HuH-7.5 (cell line): ENCODE results near the gene CNN3.

Experiments
- DNase-seq: peaks from one replicate; pipeline ENCODE4 v3.0.0; 2011; ENCODE audit warnings: low spot score

Gene CNN3

DNA sequence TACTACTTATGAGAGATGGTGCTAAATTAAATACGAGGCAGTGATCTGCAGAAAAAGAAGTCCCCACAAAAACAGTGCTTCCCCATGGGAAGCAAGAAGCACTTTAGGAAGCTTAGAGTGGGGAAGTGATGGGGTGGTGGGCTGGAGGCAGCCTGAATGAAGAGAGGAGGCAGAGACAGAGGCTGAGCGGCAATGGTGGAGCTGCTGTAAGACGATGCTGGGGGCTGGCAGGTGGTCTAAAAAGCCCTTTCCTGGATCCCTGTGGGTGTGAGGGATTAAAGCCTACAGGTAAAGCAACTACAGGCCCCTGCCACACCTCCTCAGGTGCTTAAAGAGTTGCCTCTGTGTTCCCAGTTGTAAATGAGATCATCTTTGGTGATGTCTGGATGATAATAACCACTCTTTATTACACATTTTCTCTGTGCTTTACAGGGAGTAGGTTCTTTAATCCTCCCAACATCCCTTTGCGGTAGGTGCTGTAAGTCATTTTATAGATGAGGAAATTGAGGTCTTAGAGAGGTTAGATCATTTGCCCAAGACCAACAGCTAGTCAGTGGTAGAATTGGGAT lies 39.2 kb downstream of the CNN3 start:
- no peak for DNase-seq

DNA sequence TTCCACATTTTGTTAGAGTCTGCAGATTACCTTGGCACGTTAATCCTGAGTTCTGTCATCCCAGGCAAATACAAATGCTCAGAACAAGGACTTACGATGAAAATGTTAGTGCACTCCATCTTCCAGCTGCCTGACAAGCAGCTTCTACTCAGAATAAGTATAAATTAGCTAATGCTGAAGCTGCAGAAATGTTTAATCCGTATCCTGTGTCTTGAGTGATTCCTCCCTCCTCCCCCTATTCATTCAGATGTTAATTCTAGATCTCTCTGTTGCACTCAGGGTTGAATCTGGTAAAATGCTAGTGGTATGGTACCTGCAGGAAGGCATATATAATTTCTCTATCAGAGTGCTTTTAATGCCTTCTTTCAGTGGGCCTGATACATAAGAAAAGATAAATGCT lies 39.8 kb downstream of the CNN3 start:
- DNase-seq, result no peak

DNA sequence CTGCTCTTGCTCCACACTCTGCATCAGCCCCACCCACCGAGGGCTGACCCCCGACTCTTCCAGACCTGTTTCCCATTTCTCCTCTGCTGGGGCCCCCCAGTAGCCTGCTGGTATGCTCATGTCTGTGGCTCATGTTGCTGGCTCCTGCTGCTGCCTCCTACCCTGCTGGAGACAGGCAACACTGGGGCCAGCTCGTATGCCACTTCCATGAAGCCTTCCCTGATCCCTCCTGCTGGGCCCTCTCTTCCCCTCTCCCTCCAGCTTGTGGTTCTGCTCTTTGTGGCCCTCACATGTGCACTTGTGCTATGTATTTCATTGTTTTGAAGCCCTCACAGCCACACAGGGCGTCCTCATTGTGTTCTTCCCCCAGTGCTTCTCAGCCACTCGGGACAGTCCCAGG lies 40.5 kb downstream of the CNN3 start:
- no peak for DNase-seq

DNA sequence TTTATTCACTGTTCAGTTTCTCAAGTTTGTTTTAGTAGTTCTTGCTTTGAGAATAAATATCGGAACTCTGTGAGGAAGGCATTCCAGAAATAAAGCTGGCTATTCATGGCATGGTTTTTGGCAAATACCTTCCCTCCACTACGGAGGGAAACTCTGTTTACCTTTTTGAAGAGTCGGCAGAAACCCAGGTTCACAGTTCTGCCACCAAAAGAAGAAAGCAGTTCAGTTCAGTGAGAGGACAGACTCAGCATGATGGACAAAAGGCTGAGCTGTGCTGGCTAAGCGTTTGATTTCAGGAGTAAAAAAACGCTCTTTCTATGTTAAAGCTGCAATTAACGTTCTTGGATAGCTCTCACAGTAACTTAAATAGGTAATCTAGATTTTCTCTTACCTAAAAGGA lies 42.4 kb downstream of the CNN3 start:
- no peak for DNase-seq

DNA sequence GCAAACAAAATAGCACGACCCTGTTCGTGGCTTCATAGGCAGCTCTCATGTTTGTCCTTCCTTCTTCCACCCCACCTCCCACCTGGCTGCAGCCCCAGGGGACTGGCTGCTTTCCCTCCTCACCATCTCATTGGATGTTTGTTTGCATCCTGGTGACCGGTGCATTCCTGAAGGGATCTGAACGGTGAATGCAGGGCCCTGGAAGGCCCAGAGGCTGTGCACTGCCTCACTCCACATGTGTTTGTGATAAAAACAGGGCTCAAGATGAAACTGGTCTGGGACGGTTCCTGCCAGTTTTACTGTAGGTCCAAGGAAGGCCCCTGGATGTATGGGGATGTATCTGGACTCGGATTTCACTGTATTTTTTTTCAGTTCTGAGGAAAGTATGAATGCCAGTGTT lies 42.8 kb downstream of the CNN3 start:
- no peak for DNase-seq

DNA sequence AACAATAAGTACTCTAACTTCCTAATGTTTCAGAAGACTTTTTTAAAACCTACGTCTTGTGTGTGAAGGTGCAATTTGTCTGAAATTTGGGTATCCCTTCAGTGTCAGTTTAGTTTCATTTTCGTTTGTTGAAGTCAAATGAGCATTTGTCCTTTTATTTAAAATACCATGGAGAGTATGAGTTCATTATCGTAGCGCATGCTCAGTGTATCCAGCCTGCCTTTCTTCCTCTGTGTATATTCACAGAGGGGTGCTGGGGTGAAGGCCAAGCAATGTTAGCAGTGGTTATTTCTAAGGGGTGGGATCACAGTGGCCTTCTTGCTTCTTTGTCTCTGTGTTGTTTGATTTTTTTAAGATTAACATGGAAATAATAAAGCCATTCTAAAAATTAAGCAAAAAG lies 43.2 kb downstream of the CNN3 start:
- no peak for DNase-seq

DNA sequence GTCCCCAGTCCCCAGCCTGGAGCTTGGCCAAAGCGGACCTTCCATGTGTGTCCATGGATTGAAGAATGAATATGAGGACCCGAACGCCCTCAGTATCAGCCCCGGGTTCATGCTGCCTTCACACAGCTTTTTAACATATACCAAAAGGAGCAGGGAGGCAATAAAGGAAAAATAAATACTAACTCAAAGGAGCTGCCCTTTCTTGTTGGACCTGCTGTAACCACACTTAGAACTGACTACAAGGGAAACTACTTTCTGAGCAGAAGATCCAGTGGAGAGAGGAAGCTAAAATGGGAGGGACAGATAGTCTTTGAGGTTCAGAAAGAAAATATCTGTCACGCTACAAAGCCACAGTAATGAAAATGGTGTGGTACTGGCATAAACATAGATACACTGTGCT lies 48.6 kb downstream of the CNN3 start:
- DNase-seq, result no peak

DNA sequence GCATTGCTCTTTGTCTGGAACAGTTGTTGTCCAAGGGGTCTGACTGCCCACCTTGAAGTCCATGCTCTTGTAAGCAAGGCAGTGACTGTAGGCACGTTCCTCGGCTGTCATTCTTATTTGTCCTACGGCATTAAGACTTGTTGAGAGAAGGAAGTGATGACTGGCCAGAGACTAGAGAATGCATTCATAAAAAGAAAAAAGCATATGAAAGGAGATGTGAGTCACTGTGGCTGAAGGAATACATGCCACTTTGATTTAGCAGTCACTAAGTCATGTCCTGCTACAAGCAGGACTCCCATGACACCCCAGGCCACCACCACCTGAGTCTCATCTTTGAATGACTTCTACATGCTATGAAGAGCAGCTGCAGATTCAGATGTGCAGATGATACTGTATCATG lies 50.5 kb downstream of the CNN3 start:
- no peak for DNase-seq

DNA sequence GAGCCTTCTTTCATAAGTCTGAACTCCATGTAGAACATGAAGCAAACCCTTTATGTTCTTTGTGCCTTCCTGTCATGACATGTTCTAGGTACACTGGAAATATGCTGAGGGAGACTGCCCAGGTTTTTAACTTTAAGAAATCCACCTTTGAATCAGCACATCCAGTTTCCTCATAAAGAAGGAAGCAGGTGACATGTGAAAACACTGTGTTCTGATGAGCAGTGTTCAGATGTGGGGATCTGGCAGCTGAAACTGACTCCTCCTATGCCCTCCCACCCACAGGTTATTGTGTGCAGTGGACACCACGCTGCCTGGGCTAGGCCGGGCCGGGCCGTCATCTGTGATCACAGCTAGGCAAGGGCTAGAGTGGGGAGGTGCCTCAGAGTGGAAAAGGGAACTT lies 51.1 kb downstream of the CNN3 start:
- DNase-seq, result no peak

DNA sequence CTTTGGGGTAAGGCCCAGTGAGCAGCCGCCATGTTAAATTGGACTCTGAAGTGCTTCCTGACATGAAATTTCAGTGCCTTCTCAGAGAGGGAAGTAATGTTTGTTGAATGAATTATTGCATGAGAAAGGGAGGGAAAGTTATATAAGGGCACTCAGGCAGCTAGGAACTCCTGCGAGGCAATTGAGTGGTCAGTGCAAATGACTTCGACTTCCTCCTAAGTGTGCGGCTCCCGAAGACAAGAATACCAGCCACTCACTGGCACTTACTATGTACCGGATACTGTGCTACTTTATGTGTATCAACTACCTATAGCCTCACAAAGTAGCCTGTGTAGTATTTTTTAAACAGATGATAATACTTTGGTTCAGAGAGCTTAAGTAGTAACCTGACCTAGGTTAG lies 52.5 kb downstream of the CNN3 start:
- no peak for DNase-seq

DNA sequence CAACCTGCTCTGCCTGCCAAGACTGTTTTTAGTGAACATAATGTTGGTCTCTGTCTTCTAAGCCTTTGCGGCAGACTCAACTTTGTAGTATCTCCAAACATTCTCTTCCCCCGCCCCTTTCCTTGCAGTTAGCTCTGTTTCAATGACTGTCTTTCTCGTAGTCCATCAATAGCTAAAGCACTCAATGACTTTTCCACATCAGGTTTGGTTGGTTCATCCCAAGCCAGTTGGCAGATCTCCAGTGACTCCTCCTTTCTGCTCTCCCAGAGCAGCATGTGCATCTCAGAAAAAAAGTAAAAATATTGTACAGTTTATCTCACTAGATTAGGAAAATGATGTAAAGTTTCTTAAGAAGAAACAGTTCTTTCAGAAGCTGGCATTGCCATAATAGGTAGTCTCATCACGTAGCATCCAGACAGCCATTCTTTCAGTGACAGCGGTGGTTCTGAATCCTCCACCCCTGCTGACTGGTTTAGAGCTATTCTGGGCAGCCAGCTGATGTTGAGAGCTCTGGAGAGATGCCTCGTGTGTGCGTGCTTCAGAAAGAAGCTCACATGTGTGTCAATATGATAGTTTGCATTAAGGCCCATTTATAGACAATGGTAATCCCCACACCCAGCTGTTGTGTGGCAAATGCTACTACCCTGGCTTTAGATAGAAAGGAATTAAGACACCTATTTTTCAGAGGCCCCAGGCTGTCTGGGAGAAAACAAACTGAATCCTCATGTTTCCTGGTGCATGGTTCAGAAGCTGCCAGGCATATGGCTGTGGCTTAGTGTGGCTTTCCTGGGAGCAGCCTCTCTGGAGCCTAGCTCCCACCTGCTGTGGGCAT lies 53.2 kb downstream of the CNN3 start:
- no peak for DNase-seq

DNA sequence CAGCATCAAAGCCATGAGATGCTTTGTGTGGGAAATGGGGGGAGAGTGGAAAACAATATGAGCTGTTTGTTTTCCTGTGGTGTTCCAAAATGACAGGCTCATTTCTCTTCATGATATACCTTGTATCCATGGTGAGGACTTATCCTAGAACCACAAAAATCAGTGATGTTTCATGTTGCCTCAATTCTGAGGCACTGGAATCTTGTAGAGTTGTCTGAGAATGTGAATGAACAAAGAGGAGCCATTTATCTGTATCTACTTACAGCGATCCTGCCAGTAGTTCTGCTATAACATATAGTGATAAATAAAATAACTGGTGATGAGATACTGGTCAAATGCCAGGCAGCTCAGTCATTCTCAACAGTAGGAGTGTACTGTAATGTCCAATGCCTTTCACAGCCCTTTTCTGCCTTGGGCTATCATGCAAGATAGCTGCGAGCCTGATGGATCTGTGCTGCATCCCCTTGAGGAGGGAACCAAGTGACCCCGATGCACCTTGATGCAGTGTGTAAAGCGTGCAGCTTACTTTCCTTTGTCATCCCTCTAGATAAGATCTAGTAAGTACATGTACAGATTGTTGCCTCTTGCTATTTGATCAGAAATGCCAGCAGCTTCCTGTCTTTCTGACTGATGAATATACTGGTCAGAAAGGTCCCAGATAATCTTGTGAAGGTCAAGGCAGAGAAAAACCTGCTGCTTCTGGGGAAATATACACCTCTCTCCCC lies 54.0 kb downstream of the CNN3 start:
- no peak for DNase-seq

DNA sequence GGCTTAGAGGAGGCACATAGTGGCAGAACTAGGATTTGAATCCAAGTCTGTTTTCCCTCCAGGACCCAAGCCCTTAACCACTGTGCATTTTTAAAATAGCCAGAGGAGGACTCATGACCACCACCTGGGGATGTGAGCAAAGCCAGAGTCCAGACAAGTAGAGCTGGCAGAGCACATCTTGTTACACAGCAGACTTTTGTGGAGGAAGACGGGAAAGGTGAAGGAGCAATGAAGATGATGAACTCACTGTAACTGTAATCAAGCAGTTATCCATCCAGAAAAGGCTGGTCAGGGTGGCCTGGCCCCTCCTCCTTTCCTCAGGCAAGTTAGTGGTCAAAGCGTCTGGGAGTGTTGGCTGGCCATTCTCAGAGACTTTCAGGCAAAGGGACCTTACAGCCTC lies 55.9 kb downstream of the CNN3 start:
- no peak for DNase-seq

DNA sequence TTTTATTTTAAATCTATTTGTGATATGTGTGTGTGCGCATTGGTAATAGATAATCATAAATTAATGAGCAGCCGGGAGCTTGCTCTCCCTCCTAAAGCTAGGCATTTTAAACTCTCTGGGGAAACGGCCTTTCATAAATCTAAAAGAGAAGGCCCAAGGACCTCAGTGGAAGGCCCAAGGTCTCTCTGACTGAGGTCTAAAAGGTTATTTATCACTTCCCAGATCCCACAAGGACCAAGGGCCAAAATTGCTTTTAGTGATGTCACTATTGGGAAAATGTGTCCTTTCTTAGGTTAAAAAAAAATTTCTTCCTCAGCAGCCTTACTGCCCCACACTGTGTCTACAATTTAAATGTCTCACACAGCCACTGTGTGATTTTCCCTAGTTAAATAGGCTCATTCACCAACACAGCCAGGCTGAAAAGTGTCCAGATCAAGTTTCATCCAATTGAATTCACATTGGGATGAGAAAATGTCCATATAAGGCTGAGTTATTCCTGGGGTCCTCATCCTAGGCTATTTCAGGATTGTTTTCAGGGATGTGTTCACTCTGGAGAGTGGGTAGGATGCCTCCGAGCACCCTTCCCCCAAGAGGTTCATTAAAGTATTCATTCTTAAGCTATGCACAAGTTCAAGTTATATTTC lies 60.6 kb downstream of the CNN3 start:
- no peak for DNase-seq

DNA sequence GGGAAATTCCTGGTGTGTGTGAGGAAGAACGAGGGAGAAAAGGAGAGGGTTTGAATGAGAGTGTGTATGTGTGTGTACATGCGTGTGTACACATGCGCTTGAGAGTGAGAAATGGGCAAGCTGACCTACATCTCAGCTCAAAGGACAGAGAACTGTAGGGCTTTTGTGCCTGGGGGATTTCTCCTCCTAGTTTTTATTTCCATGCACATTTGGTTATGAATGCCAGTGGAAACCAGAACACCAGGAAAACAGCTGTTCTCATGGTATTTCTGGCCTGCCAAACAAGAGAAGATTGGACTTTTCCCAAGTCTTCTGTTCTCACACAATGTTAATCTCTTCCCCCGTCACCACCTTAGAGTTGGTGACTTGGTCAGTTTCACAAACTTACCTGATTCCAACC lies 61.5 kb downstream of the CNN3 start:
- DNase-seq, result no peak

DNA sequence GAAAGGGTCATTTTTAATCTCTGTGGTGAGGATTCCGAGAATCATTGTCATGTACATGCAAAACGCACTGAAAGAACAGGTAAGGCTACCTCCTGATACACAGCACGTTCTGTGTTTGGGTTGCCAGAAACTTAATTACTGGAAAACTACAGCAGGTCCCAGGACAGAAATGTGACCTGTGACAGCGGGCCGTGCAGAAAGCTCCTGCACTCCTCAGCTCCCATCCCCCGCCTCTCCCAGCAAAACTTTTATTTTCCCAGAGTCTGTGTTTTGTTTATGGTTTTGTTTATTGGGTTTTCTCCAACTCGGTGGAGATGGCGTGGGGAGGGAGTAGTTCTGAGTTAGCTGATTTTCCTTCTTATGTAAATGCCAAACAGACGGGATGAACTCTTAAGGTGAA lies 62.1 kb downstream of the CNN3 start:
- no peak for DNase-seq

DNA sequence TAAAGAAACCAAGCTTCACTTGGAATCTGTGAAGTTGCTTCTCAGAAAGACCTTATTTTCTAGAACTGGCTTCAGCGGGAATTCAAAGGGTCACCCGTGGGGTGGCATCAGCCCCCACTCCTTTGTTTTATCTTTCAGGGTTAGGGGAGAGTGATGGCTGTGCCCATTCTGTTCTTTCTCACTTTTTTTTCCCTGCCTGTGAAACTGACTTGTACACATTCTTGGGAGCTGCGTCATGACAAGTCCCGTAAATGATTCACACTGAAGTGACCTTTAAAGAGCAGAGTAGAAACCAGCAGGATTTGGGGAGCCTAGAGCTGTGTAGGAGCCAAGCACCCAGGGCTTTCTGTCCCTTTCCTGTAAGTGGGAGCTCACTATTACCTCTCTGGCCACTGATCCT lies 63.0 kb downstream of the CNN3 start:
- peak; percentile 32 for DNase-seq

DNA sequence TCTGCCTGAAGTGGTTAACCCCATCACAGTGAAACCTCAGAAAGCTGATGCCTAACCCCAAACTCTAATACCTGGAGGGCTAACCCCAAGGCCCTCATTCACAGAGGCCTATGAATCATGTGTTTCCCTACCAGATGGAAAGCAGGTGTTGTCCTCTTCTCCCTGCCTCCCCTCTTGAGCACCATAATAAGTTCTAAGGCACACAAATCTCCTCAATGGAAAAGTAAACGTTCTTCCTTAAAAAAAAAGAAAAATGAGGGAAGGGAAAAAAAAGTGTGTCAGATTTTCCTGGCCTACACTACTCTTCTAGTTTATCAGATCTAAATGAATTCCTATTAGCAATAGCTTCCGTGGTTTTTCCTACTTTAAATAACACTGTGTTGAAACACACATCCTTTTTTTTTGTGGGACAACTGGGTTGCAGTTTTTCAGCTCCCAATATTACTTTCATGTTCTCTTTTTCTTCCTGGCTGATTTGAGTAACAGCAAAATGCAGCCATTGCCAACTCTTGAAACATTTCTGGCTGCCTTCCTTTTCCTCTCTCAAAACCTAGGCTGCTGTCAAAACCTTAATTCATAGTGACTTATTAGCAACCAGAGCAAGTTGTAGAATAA lies 63.5 kb downstream of the CNN3 start:
- DNase-seq, result no peak

DNA sequence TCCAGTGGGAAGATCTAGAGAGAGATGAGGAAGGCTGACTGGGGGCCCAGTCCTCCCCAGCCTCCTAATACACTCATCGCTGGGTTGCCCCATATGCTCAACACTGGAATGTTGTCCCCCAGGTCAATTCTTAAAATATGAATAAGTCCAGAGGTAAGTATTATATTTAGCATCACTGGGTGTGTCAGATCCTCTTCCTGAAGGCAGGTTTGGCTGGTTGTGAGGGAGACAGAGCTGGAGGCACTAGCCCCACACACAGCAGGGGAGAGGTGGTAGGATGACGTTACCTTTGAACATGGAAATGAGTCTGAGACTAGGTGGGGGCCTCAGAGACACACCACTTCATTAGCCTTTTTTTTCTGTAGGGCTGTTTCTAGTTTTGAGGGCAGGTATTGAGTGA lies 64.2 kb downstream of the CNN3 start:
- DNase-seq, result no peak

DNA sequence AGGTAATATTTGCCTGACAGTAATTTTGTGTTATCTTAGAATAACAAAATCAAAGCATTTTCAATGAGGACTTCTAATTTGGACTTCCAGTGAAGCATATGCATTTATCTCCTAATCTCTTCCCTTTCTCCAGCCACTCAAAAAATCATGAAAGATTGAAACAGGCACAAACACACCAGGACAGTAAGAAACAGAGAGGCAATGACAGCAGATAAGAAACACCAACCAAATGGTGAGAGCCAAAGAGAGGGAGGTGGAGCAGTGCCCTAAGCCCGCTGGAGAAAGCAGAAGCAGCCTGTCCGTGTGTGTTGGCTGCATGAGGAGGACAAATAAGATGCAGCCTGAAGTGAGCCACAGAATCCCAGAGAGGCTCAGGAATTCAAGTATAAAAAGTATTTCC lies 67.7 kb downstream of the CNN3 start:
- no peak for DNase-seq

DNA sequence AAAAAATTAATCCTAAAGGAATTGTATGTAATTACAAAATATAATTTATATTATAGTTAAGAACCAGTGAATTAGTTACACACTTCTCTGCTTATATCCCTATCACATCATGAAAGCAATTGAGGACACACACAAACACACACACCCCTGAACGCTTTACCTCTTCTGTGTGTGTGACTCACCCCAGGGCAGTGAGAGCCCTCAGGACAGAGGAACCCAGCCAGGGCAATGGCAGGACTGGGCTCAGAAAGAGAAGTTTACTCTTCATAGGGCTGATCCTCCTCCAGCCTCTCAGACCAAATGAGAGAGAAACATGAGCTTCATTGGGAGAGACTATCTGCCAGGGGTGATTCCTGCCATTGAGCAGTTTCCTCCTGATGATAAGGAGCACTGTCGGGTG lies 68.6 kb downstream of the CNN3 start:
- no peak for DNase-seq

DNA sequence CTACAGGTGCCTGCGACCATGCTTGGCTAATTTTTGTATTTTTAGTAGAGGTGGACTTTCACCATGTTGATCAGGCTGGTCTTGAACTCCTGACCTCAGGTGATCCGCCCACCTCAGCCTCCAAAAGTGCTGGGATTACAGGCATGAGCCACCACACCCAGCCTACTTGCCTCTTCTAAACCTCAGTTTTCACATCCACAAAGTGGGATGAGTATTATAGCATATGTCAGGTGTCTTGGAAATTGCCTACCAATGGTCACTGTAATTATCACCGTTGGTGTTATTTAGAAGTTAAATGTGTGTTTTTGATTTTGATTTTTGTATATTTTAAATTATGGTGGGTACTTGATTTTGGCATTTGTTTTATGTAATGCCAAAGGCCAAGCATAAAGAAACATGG lies 70.0 kb downstream of the CNN3 start:
- DNase-seq, result no peak

DNA sequence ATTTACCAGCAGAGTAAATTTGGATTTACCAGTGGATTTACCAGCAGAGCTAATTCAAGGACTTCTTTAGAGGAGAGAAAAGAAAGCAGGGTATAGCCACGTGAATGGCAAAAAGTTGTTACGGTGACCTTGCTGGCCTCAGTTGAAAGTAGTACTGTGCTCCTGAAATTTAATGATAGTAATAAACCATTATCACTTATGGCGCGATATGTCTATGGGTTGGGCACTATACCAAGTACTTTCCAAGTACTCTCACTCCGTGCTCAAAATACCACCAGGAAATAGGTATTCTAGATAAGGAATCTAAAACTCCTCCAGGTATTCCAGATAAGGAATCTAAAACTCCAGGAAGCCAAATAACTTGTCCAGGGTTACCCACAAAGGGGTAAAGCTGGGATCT lies 70.9 kb downstream of the CNN3 start:
- no peak for DNase-seq
